A549 treated with ZK216348 at 1 μM for 4 hours (cell line): ENCODE measurements around the gene CES3. TPM values are rescaled to one million over a fixed set of nuclear protein-coding genes. Genes with fewer than 3 reads are reported as not detected.

Experiments
- total RNA-seq: library from RNA; stranded (reverse); fragments of 200-300 nt; extraction: Qiagen RNA extraction; gene quantifications from 5 replicates; pipeline ENCODE4 v1.2.3, GENCODE V29; 2022; ENCODE audit warnings: low read depth

CES3 gene
- 1.7 to 4.1 TPM (median 2.0 TPM) in 5 replicates for total RNA-seq

DNA sequence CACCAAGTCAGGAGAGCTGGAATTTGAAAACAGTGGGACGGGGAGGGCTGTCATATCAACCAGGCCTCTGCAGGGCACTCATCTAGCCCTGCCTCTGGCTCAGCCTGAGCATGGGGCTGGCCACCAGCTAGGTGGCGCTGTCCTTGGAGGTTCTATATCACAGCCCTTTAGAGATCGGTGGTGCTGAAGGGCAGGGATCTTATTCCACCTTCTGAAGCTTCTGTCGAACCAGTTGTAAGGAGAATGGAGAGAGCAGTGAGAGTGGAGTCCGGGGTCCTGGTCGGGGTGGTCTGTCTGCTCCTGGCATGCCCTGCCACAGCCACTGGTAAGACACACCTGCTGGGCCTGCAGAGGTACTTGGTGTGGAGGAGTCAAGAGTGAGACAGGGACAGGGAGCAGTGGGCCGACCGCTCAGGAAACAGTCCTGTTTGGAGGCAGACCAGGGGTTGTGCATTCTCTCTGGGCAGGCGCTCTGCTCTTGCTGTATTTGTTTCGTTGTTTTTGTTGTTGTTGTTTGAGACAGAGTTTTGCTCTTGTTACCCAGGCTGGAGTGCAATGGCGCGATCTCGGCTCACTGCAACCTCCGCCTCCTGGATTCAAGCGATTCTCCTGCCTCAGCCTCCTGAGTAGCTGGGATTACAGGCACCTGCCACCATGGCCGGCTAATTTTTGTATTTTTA lies at the start of gene CES3:
Gene CES3 (plus strand): TSS at position 202 of the 680 bp plus-strand sequence. CDS start 42 bp downstream, at position 244.

DNA sequence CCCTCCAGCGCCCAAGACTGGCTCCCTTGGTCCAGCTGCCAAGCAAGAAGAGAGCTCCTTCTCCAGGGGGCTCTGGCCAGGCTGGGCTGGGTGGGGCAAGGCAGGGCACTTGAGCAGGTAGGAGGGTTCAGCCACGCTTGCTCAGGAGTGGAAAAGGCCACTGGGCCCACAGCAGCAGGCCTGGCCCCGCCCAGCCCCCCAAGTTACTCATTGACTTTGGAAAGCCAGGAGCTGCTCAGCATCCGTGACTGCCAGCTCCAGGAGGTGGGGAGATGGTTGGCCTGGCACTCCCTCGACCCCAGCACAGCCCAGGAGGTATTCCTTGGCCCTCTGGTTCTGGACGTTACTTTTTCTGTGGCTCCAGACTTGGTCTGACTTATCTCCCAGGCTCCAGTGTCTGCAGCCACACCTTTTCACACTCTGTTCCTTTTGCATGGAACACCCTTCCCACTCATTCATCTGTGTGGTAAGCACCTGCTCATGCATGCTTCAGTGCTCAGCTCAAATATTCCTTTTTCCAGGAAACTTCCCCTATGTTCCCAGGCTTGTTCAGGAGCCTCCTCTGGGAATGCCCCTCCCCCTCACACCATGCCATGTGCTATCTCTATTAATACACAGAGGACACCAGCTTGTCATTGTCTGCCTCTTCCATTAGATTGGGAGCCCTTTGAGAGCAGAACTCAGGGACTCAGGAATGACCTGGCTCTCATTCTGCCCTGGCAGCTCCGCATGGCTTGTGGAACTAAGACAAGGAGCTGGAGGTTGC lies 42.1 kb upstream of the CES3 start, which contains the start of gene CDH16:
Gene CDH16 (minus strand): TSS at position 83 of the 766 bp plus-strand sequence. CDS start 820 bp downstream, outside the sequence.

GRCh38 chr16:66925322-66925840 lies 35.7 kb upstream of the CES3 start, which contains the start of gene RRAD:
Gene RRAD, minus strand, starts transcription at chr16:66925535. Its CDS starts 356 bp downstream, at chr16:66925179.

DNA sequence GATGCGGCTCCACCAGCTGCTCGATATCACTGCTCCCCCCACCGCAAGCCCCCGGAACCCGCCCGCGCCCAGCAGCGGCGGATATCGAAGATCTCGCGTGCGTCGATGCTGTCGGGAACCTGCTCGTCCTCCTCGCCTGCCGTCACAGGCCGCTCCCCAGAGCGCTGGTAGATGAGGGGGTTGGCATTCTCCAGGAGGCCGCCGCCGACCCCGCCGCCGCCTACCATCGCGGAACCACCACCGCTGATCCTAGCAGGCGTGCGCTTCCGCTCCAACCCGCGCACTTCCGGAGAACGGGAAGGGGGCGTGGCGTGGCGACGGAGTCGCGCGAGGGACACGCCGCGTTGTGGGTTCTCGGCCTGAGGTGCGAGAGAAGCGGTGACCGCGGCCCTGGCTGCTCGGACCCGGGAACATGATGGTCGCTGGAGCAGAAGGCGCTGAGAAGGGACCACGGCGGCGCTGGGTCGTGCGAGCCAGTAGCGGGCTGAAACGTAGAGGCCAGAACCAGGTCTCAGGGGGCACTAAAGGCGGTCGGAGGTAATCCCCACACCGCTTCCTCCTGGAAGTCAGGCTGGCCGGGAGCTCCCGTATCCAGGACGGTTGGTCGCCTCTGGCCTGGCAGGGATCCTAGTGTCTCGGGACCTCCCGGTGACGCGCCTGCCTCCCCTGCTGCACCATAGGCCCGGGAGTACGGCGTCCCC lies 26.8 kb upstream of the CES3 start, which contains the start of gene CIAO2B:
Gene CIAO2B (minus strand): TSS at position 265 of the 701 bp plus-strand sequence. CDS start 38 bp downstream, at position 227.

GRCh38 chr16:66935314-66936011 lies 25.6 kb upstream of the CES3 start, which contains the start of gene CES2:
Gene CES2, plus strand, starts transcription at chr16:66935516. Its CDS starts 120 bp downstream, at chr16:66935636.

GRCh38 chr16:66988197-66988788 lies 27.2 kb downstream of the CES3 start, which contains the start of gene CES4A:
Gene CES4A, plus strand, starts transcription at chr16:66988589. Its CDS starts 184 bp downstream, at chr16:66988773.

Other genes with a start within 250 kb of the CES3 start
- 36.4 to 56.4 TPM (median 52.1 TPM) in 5 replicates for gene DYNC1LI2, start 209.7 kb upstream of the CES3 start, total RNA-seq
- not detected in 5 replicates for gene TERB1, start 159.7 kb upstream of the CES3 start, total RNA-seq
- 44.4 to 75.3 TPM (median 66.9 TPM) in 5 replicates for gene NAE1, start 130.3 kb upstream of the CES3 start, total RNA-seq
- not detected in 5 replicates for gene CA7, start 116.9 kb upstream of the CES3 start, total RNA-seq
- 3.9 to 6.6 TPM (median 5.1 TPM) in 5 replicates for gene PDP2, start 80.8 kb upstream of the CES3 start, total RNA-seq
- gene CDH16, start 42.4 kb upstream of the CES3 start, total RNA-seq, result 0.90 to 2.0 TPM (median 1.6 TPM) in 5 replicates
- gene RRAD, start 35.7 kb upstream of the CES3 start, total RNA-seq, result 12.7 to 26.2 TPM (median 19.9 TPM) in 5 replicates
- gene CIAO2B, start 26.9 kb upstream of the CES3 start, total RNA-seq, result 115 to 180 TPM (median 175 TPM) in 5 replicates
- 24.3 to 33.5 TPM (median 31.6 TPM) in 5 replicates for gene CES2, start 25.8 kb upstream of the CES3 start, total RNA-seq
- gene CES4A, start 27.3 kb downstream of the CES3 start, total RNA-seq, result 1.4 to 3.0 TPM (median 2.4 TPM) in 5 replicates
- gene CBFB, start 67.9 kb downstream of the CES3 start, total RNA-seq, result 43.7 to 61.8 TPM (median 54.2 TPM) in 5 replicates
- 22.9 to 28.3 TPM (median 25.1 TPM) in 5 replicates for gene PHAF1, start 148.7 kb downstream of the CES3 start, total RNA-seq
- 6.2 to 10.8 TPM (median 8.8 TPM) in 5 replicates for gene B3GNT9, start 189.7 kb downstream of the CES3 start, total RNA-seq
- gene TRADD, start 198.6 kb downstream of the CES3 start, total RNA-seq, result 8.5 to 23.1 TPM (median 20.9 TPM) in 5 replicates
- gene FBXL8, start 198.7 kb downstream of the CES3 start, total RNA-seq, result 4.4 to 12.7 TPM (median 9.8 TPM) in 5 replicates
- gene HSF4, start 203.5 kb downstream of the CES3 start, total RNA-seq, result 10.2 to 23.3 TPM (median 14.8 TPM) in 5 replicates
- 54.6 to 75.8 TPM (median 68.3 TPM) in 5 replicates for gene NOL3, start 209.3 kb downstream of the CES3 start, total RNA-seq
- 3.7 to 7.9 TPM (median 6.9 TPM) in 5 replicates for gene MATCAP1, start 222.7 kb downstream of the CES3 start, total RNA-seq
- 0.07 to 0.27 TPM (median 0.27 TPM) in 3 of 5 replicates, not detected in the others for gene EXOC3L1, start 228.9 kb downstream of the CES3 start, total RNA-seq
- 64.0 to 101 TPM (median 98.3 TPM) in 5 replicates for gene E2F4, start 230.9 kb downstream of the CES3 start, total RNA-seq
- 0.61 to 1.9 TPM (median 1.3 TPM) in 5 replicates for gene ELMO3, start 237.9 kb downstream of the CES3 start, total RNA-seq